WTC11 (cell line): ENCODE results near the gene LRRC8C. TPM values are rescaled to one million over a fixed set of nuclear protein-coding genes. Genes with fewer than 3 reads are reported as not detected.

Experiments used
- ATAC-seq: fragments of 200-7000 bp; cut with Tn5 transposase; 2 replicates; pipeline ENCODE4 v1.10.0; 2021; ENCODE audit warnings: mild to moderate bottlenecking, moderate library complexity
- CTCF ChIA-PET: fragments of 300-600 bp; sonication (Branson Sonifier 250); formaldehyde crosslinking; loops from one replicate; lab custom pipeline; 2021; ENCODE audit warnings: antibody characterized with exemption; lab: Charles Lee
- POLR2A ChIA-PET: fragments of 350-600 bp; sonication (Branson Sonifier 250); formaldehyde crosslinking; loops from one replicate; lab custom pipeline; 2021; ENCODE audit warnings: antibody characterized with exemption; lab: Charles Lee
- DNase-seq: peaks from one replicate; pipeline ENCODE4 v3.0.0; 2021; ENCODE audit warnings: low spot score
- H3K27ac Mint-ChIP-seq: 2 replicates; pipeline ENCODE4 v1.8.0; 2021; ENCODE audit warnings: mixed read lengths
- H3K27me3 Mint-ChIP-seq: 2 replicates; pipeline ENCODE4 v1.8.0; 2021; ENCODE audit warnings: low read depth, mild to moderate bottlenecking, moderate library complexity, mixed read lengths
- H3K36me3 Mint-ChIP-seq: 2 replicates; pipeline ENCODE4 v1.8.0; 2021; ENCODE audit warnings: mixed read lengths
- H3K4me1 Mint-ChIP-seq: 2 replicates; pipeline ENCODE4 v1.8.0; 2022; ENCODE audit warnings: mixed read lengths
- H3K4me3 Mint-ChIP-seq: 2 replicates; pipeline ENCODE4 v1.8.0; 2021; ENCODE audit warnings: mild to moderate bottlenecking, moderate library complexity, mixed read lengths
- H3K9me3 Mint-ChIP-seq: 2 replicates; pipeline ENCODE4 v1.8.0; 2021; ENCODE audit warnings: mixed read lengths
- AFF4 ChIP-seq: sonication (generic); formaldehyde crosslinking; IDR thresholded peaks from 2 replicates; pipeline ENCODE4 v1.8.1; 2023; ENCODE audit warnings: mild to moderate bottlenecking, missing genetic modification reagents, borderline replicate concordance
- ESRRA ChIP-seq: sonication (generic); formaldehyde crosslinking; IDR thresholded peaks from 2 replicates; pipeline ENCODE4 v1.8.1; 2022; ENCODE audit warnings: mild to moderate bottlenecking, missing genetic modification reagents, borderline replicate concordance
- GTF2I ChIP-seq: fragments of 250-450 bp; sonication (Bioruptor Pico); conservative IDR thresholded peaks from 2 replicates; pipeline ENCODE4 v1.4.0; 2021; ENCODE audit warnings: mild to moderate bottlenecking
- NFE2L1 ChIP-seq: sonication (generic); formaldehyde crosslinking; IDR thresholded peaks from 2 replicates; pipeline ENCODE4 v1.8.1; 2023; ENCODE audit warnings: missing genetic modification reagents
- RORB ChIP-seq: fragments of 250-450 bp; sonication (Bioruptor Pico); IDR thresholded peaks from 2 replicates; pipeline ENCODE4 v1.9.0; 2021; ENCODE audit warnings: mild to moderate bottlenecking
- SMAD4 ChIP-seq: sonication (generic); formaldehyde crosslinking; IDR thresholded peaks from 2 replicates; pipeline ENCODE4 v1.8.0; 2022; ENCODE audit warnings: mild to moderate bottlenecking, missing genetic modification reagents
- SOX15 ChIP-seq: fragments of 250-450 bp; sonication (Bioruptor Pico); IDR thresholded peaks from 2 replicates; pipeline ENCODE4 v1.9.0; 2021; ENCODE audit warnings: mild to moderate bottlenecking
- TEAD4 ChIP-seq: sonication (generic); formaldehyde crosslinking; IDR thresholded peaks from 2 replicates; pipeline ENCODE4 v1.8.0; 2022; ENCODE audit warnings: mild to moderate bottlenecking, missing genetic modification reagents
- ZBTB43 ChIP-seq: sonication (generic); formaldehyde crosslinking; IDR thresholded peaks from 2 replicates; pipeline ENCODE4 v1.8.1; 2023; ENCODE audit warnings: mild to moderate bottlenecking, missing genetic modification reagents
- ZNF232 ChIP-seq: sonication (generic); formaldehyde crosslinking; IDR thresholded peaks from 2 replicates; pipeline ENCODE4 v1.8.0; 2022; ENCODE audit warnings: mild to moderate bottlenecking, missing genetic modification reagents
- ZNF317 ChIP-seq: sonication (generic); formaldehyde crosslinking; IDR thresholded peaks from 2 replicates; pipeline ENCODE4 v1.8.1; 2023; ENCODE audit warnings: low read depth, mild to moderate bottlenecking, moderate library complexity, missing genetic modification reagents, borderline replicate concordance
- ZNF512 ChIP-seq: sonication (generic); formaldehyde crosslinking; IDR thresholded peaks from 2 replicates; pipeline ENCODE4 v1.8.1; 2022; ENCODE audit warnings: missing genetic modification reagents, borderline replicate concordance
- ZNF532 ChIP-seq: fragments of 250-450 bp; sonication (Bioruptor Pico); IDR thresholded peaks from 2 replicates; pipeline ENCODE4 v1.9.0; 2021; ENCODE audit warnings: mild to moderate bottlenecking, borderline replicate concordance
- total RNA-seq: library from RNA; stranded (reverse); gene quantifications from 3 replicates; pipeline ENCODE4 v1.2.3, GENCODE V29; 2021
- TF ChIP-seq, protein P1 (sequence below): sonication (generic); formaldehyde crosslinking; IDR thresholded peaks from 2 replicates; pipeline ENCODE4 v1.8.0; 2022; ENCODE audit warnings: missing genetic modification reagents
- TF ChIP-seq, protein P2 (sequence below): sonication (generic); formaldehyde crosslinking; IDR thresholded peaks from 2 replicates; pipeline ENCODE4 v1.8.0; 2023; ENCODE audit warnings: missing genetic modification reagents, mild to moderate bottlenecking, borderline replicate concordance

LRRC8C gene
- total RNA-seq, 1 experiment from 2014 or later: 1.8 TPM

DNA sequence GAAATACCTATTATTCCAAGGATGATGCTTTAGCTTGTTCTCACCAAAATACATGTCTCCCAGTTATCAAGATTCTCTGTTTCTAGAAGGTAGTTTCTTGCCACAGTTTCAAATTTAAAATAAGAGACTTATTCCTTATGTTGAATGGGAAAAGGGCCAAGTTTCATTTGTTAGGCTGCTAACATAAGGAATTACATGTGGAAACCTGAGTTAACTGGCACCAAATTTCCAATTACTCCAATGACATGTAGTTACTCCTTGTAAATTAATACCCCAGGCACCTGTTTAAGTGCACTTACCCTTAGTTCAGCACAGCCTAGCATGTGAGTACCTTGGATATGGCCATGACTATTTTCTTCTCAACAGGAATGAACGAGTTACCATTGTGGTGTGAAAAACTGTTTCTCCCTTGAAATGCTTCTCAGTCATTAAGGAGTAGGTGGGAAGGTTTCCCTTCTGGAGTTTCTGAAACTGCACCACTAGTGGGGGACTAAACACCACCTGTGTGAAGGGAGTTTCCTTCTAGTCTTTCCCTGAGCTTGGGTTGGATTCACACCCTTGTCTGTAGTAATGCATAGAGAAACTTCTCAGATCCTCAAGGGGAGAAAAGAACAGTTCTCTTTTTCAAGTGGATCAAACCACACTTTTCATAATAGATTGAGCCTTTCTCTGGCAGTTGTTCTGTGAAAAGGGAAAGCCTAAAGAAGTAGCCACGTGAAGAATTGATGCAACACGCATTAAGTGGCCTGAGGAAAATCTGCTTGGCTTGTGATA is 32.3 kb upstream of the LRRC8C start:
- ChIA-PET POLR2A (no interaction called here), CTCF (interaction anchor here (0.5 to 5.1 kb wide), 5 partner anchors 33 to 760 kb away, joined by 3 to 22 read pairs (median 4); partner anchors contain the start of gene LRRC8C)
- DNase-seq (no peak), ATAC-seq (no peak)
- Mint-ChIP-seq H3K9me3 (no peaks in the 10 kb centered on the region), H3K27me3 (no peaks in the 10 kb centered on the region), H3K27ac (peak overlapping the region; percentile 4; the same call in 1 of the 2 replicates), H3K4me1 (peaks cover 47% of the 10 kb centered on the region), H3K36me3 (no peaks in the 10 kb centered on the region; the same call in 1 of the 2 replicates), H3K4me3 (no peak overlapping the region)
- no peak for TF ChIP-seq GTF2I (CRISPR knock-in tag)
- TF ChIP-seq ZBTB43 (CRISPR knock-in tag): no peak
- TF ChIP-seq ZNF512 (CRISPR knock-in tag): no peak
- no peak for TF ChIP-seq RORB
- TF ChIP-seq, protein P1, sequence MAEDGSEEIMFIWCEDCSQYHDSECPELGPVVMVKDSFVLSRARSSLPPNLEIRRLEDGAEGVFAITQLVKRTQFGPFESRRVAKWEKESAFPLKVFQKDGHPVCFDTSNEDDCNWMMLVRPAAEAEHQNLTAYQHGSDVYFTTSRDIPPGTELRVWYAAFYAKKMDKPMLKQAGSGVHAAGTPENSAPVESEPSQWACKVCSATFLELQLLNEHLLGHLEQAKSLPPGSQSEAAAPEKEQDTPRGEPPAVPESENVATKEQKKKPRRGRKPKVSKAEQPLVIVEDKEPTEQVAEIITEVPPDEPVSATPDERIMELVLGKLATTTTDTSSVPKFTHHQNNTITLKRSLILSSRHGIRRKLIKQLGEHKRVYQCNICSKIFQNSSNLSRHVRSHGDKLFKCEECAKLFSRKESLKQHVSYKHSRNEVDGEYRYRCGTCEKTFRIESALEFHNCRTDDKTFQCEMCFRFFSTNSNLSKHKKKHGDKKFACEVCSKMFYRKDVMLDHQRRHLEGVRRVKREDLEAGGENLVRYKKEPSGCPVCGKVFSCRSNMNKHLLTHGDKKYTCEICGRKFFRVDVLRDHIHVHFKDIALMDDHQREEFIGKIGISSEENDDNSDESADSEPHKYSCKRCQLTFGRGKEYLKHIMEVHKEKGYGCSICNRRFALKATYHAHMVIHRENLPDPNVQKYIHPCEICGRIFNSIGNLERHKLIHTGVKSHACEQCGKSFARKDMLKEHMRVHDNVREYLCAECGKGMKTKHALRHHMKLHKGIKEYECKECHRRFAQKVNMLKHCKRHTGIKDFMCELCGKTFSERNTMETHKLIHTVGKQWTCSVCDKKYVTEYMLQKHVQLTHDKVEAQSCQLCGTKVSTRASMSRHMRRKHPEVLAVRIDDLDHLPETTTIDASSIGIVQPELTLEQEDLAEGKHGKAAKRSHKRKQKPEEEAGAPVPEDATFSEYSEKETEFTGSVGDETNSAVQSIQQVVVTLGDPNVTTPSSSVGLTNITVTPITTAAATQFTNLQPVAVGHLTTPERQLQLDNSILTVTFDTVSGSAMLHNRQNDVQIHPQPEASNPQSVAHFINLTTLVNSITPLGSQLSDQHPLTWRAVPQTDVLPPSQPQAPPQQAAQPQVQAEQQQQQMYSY (CRISPR knock-in tag): no peak
- TF ChIP-seq NFE2L1: no peak
- no peak for TF ChIP-seq ZNF532 (CRISPR knock-in tag)
- TF ChIP-seq, protein P2, sequence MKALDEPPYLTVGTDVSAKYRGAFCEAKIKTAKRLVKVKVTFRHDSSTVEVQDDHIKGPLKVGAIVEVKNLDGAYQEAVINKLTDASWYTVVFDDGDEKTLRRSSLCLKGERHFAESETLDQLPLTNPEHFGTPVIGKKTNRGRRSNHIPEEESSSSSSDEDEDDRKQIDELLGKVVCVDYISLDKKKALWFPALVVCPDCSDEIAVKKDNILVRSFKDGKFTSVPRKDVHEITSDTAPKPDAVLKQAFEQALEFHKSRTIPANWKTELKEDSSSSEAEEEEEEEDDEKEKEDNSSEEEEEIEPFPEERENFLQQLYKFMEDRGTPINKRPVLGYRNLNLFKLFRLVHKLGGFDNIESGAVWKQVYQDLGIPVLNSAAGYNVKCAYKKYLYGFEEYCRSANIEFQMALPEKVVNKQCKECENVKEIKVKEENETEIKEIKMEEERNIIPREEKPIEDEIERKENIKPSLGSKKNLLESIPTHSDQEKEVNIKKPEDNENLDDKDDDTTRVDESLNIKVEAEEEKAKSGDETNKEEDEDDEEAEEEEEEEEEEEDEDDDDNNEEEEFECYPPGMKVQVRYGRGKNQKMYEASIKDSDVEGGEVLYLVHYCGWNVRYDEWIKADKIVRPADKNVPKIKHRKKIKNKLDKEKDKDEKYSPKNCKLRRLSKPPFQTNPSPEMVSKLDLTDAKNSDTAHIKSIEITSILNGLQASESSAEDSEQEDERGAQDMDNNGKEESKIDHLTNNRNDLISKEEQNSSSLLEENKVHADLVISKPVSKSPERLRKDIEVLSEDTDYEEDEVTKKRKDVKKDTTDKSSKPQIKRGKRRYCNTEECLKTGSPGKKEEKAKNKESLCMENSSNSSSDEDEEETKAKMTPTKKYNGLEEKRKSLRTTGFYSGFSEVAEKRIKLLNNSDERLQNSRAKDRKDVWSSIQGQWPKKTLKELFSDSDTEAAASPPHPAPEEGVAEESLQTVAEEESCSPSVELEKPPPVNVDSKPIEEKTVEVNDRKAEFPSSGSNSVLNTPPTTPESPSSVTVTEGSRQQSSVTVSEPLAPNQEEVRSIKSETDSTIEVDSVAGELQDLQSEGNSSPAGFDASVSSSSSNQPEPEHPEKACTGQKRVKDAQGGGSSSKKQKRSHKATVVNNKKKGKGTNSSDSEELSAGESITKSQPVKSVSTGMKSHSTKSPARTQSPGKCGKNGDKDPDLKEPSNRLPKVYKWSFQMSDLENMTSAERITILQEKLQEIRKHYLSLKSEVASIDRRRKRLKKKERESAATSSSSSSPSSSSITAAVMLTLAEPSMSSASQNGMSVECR (CRISPR knock-in tag): no peak
- no peak for TF ChIP-seq TEAD4
- TF ChIP-seq ZNF232 (CRISPR knock-in tag): no peak
- TF ChIP-seq ZNF317 (CRISPR knock-in tag): no peak
- no peak for TF ChIP-seq SOX15
- TF ChIP-seq SMAD4: no peak
- no peak for TF ChIP-seq AFF4 (CRISPR knock-in tag)
- TF ChIP-seq ESRRA (CRISPR knock-in tag): no peak
